Thyroid gland (tissue), 4 donors: ENCODE data around the gene MED20. TPM values are rescaled to one million over a fixed set of nuclear protein-coding genes. Genes with fewer than 3 reads are reported as not detected.
A peak's percentile ranks its signal among the peaks of the same experiment; 100 is the strongest.

Experiments
- DNase-seq, 2 donors: peaks; one replicate each; pipeline ENCODE4 v3.0.0-alpha.2; 2019
- H3K27ac ChIP-seq, 3 donors: fragments of 200-600 bp; sonication (generic); 1 replicate in 2 of 3; 2 replicates in 1 of 3; pipeline ENCODE4 v1.5.1; 2016 to 2019; ENCODE audit warnings: mild to moderate bottlenecking in 1 of 3, moderate library complexity in 1 of 3
- H3K27me3 ChIP-seq: fragments of 200-600 bp; sonication (generic); one replicate; pipeline ENCODE4 v1.5.1; 2019
- H3K36me3 ChIP-seq, 2 donors: fragments of 200-600 bp; sonication (generic); one replicate each; pipeline ENCODE4 v1.5.1; 2016 to 2019
- H3K4me1 ChIP-seq, 2 donors: fragments of 200-600 bp; sonication (generic); one replicate each; pipeline ENCODE4 v1.5.1; 2017 to 2019
- H3K4me3 ChIP-seq, 3 donors: fragments of 200-600 bp; sonication (generic); replicated peaks in 1 of 3; 1 replicate in 2 of 3; 2 replicates in 1 of 3; pipeline ENCODE4 v1.5.1; 2016; ENCODE audit warnings: mild to moderate bottlenecking in 1 of 3
- H3K9me3 ChIP-seq: fragments of 200-600 bp; sonication (generic); one replicate; pipeline ENCODE4 v1.5.1; 2017
- CTCF ChIP-seq, 6 experiments: fragments of 200-600 bp in 3 of 6; fragments of 450-650 bp in 3 of 6; sonication (generic) in 3 of 6; IDR thresholded peaks; one replicate each; pipeline ENCODE4 v1.5.1; 2016 to 2019; ENCODE audit warnings: antibody characterized with exemption in 6 of 6, mild to moderate bottlenecking in 2 of 6, inconsistent platforms in 1 of 6, moderate library complexity in 1 of 6
- POLR2A ChIP-seq, 2 donors: fragments of 450-650 bp; IDR thresholded peaks; one replicate each; pipeline ENCODE4 v1.6.1; 2017; ENCODE audit warnings: antibody characterized with exemption in 2 of 2, mild to moderate bottlenecking in 2 of 2, moderate library complexity in 1 of 2
- WGBS, 2 donors: methylation state at CpG; one replicate each; pipeline ENCODE4 v1.1.5; 2017; 5-methylcytosine and 5-hydroxymethylcytosine counted together
- intact Hi-C: fragments of 100-400 bp; cut with DNase I; formaldehyde crosslinking; loops from one replicate; pipeline ENCODE4 v1.15.1; 2023
- total RNA-seq, 4 donors: library from RNA; depleted of rRNA; stranded (reverse); fragments of >200 nt; gene quantifications; one replicate each; pipeline ENCODE4 v1.2.3, GENCODE V29; 2016

MED20 gene
- total RNA-seq, 4 donors from 2014 or later: 20.6 to 27.1 (median 24.3) TPM

- Histone ChIP-seq H3K27ac (peak within 1 kb of the TSS; percentile 65 to 72 (median 67)), H3K9me3 (no peaks in the 10 kb centered on the region), H3K4me1 (peaks cover 17 to 21% of the 10 kb centered on the region in 2 donors), H3K36me3 (no peaks in the 10 kb centered on the region), H3K4me3 (peak within 1 kb of the TSS; percentile 46 to 89 (median 49)), H3K27me3 (no peaks in the 10 kb centered on the region)
- intact Hi-C loops: no loop called here
- TF ChIP-seq POLR2A (IDR thresholded peaks at IDR 0.05) (peak in 1 of 2 donors; percentile 46), CTCF (IDR thresholded peaks at IDR 0.05) (no peak)
- peak; percentile 91 to 93 for DNase-seq
- 1% methylated on average over 21 to 31 of the region's 55 CpGs for WGBS, 2 donors
Observed at GRCh38 chr6:41895300-41896233, 25.4 kb downstream of the MED20 start, which contains the start of gene USP49. Gene USP49 (minus strand): TSS chr6:41895375. CDS start chr6:41806983, 88,392 bp downstream.

- TF ChIP-seq POLR2A (IDR thresholded peaks at IDR 0.05) (no peak), CTCF (IDR thresholded peaks at IDR 0.05) (no peak)
- Histone ChIP-seq H3K27me3 (no peaks in the 10 kb centered on the region), H3K4me1 (peaks cover 22 to 28% of the 10 kb centered on the region in 2 donors), H3K36me3 (no peaks in the 10 kb centered on the region), H3K27ac (peak overlapping the region; percentile 65 to 72 (median 67)), H3K4me3 (peak overlapping the region; percentile 46 to 89 (median 49)), H3K9me3 (no peaks in the 10 kb centered on the region)
- intact Hi-C loops: no loop called here
- peak; percentile 8 to 12 for DNase-seq
- 2% methylated on average over 37 to 44 of the region's 56 CpGs for WGBS, 2 donors
Observed at GRCh38 chr6:41894366-41895299, 26.3 kb downstream of the MED20 start.

GRCh38 chr6:41892921-41893564 lies 27.9 kb downstream of the MED20 start:
- WGBS, 2 donors: 67 to 75% methylated on average over 4 of the region's 4 CpGs
- Histone ChIP-seq H3K4me3 (no peak overlapping the region), H3K27ac (no peak overlapping the region), H3K4me1 (peaks cover 34 to 41% of the 10 kb centered on the region in 2 donors), H3K27me3 (no peaks in the 10 kb centered on the region), H3K36me3 (no peaks in the 10 kb centered on the region), H3K9me3 (no peaks in the 10 kb centered on the region)
- intact Hi-C loops: no loop called here
- no peak for TF ChIP-seq POLR2A (IDR thresholded peaks at IDR 0.05)
- TF ChIP-seq CTCF (IDR thresholded peaks at IDR 0.05): no peak
- DNase-seq: no peak

GRCh38 chr6:41887331-41887751 lies 33.6 kb downstream of the MED20 start:
- intact Hi-C loops: no loop called here
- 64 to 68% methylated on average over 4 of the region's 4 CpGs for WGBS, 2 donors
- DNase-seq: no peak
- no peak overlapping the region for H3K4me3 ChIP-seq
- H3K9me3 ChIP-seq: no peaks in the 10 kb centered on the region
- no peak overlapping the region for H3K27ac ChIP-seq
- TF ChIP-seq POLR2A (IDR thresholded peaks at IDR 0.05) (no peak), CTCF (IDR thresholded peaks at IDR 0.05) (no peak)
- H3K4me1 ChIP-seq: peaks cover 27 to 28% of the 10 kb centered on the region in 2 donors
- H3K27me3 ChIP-seq: no peaks in the 10 kb centered on the region
- no peaks in the 10 kb centered on the region for H3K36me3 ChIP-seq
